GM13977 (cell line): Measurements from ENCODE around the gene ACSBG1.
"Not testable (repeated sequence)": the region's sequence is repeated elsewhere in the genome, so short reads cannot be mapped to it uniquely, and the experiment has no call there.

ENCODE experiments used
- DNase-seq: peaks from one replicate; pipeline ENCODE4 v3.0.0; 2012; ENCODE audit warnings: low spot score
- in situ Hi-C: fragments of 300-500 bp; cut with MboI; formaldehyde crosslinking; loops from one replicate; pipeline ENCODE4 v1.12.0; 2022; ENCODE audit warnings: low sequenced_read_pairs, low pct_unique_long_range_greater_than_20kb, mixed read lengths, inconsistent platforms; ENCODE audit not compliant: unreplicated experiment
- TF ChIP-seq, protein P1 (sequence below): IDR thresholded peaks from 2 replicates; pipeline ENCODE4 v1.5.1; 2012; ENCODE audit warnings: mild to moderate bottlenecking, control low read depth; ENCODE audit not compliant: insufficient read depth; ENCODE audit errors: extremely low read depth, missing control alignments

ACSBG1 gene

DNA sequence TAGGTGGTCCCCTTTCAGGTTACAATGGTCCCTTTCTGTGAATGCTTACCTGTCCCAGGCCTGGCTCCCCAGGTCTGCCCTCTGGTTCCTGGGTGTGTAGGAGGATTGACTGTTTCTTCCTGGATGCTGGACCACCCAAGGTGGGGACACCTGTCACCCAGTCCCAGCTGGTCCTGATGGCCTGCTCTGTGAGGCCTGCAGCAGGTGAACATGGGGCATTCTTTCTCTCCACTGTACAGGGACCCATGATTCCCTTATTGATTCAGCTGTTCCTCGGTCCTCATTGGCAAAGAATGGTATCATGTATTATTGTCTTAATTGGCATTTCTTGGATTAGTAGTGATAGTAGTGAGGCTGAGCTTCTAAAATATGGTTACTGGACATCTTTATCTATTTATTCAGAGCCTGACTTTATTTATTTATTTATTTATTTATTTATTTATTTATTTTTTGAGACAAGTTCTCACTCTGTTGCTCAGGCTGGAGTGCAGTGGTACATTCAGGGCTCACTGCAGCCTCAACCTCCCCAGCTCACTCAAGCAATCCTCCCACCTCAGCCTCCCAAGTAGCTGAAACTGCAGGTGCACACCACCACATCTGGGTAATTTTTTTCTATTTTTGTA is 21.2 kb upstream of the ACSBG1 start:
- DNase-seq = no peak
- in situ Hi-C loops = no loop called here
- TF ChIP-seq, protein P1, sequence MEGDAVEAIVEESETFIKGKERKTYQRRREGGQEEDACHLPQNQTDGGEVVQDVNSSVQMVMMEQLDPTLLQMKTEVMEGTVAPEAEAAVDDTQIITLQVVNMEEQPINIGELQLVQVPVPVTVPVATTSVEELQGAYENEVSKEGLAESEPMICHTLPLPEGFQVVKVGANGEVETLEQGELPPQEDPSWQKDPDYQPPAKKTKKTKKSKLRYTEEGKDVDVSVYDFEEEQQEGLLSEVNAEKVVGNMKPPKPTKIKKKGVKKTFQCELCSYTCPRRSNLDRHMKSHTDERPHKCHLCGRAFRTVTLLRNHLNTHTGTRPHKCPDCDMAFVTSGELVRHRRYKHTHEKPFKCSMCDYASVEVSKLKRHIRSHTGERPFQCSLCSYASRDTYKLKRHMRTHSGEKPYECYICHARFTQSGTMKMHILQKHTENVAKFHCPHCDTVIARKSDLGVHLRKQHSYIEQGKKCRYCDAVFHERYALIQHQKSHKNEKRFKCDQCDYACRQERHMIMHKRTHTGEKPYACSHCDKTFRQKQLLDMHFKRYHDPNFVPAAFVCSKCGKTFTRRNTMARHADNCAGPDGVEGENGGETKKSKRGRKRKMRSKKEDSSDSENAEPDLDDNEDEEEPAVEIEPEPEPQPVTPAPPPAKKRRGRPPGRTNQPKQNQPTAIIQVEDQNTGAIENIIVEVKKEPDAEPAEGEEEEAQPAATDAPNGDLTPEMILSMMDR = no peak

DNA sequence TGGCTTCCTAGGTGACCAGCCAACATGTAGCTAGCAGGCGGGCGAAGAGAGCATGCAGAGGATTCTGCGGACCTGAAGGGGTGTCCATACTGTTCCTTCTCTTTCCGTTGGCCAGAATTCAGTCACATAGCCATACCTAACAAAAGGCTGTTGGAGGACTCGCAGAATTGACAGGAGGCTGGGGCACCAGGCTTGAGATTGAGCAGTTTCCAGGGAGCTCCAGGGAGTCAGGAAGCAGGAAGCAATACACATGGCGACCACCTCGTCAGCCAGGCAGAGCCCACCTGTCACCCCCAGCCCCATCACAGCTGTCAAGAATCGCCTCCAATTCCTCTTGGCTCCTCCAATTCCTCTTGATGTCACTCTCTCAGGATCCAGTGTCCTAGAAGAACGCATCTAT is 16.8 kb upstream of the ACSBG1 start:
- TF ChIP-seq, protein P1 = no peak
- DNase-seq = no peak
- in situ Hi-C loops = no loop called here

DNA sequence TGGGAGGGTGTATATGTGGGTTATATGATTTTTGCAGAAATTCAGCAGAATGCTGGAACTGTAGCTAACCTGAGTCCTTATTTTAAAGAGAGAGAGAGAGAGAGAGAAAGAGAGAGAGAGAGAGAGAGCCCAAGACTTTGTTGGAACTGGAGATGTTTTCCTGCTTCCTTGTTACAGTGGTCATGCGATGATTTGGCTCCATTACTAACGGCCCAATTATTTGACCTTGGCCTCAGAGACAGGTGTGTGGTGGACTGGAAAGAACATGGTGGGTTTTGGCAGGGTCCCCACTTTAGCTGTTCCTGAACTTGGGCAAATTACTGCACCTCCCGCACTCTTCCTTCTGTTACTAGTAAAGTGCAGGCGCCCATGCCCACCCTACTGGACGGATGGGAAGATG is 14.8 kb upstream of the ACSBG1 start:
- DNase-seq = no peak
- in situ Hi-C loops = loop anchor here (25.0 kb wide), 1 partner anchor 287 kb away; no protein-coding TSS in a partner anchor
- TF ChIP-seq, protein P1 = no peak

- in situ Hi-C loops = loop anchor here (25.0 kb wide), 1 partner anchor 286 kb away; no protein-coding TSS in a partner anchor
- TF ChIP-seq, protein P1 = no peak
- no peak for DNase-seq
Measured at GRCh38 chr15:78247911-78248310, 13.5 kb upstream of the ACSBG1 start.

- in situ Hi-C loops = loop anchor here (25.0 kb wide), 1 partner anchor 284 kb away; no protein-coding TSS in a partner anchor
- DNase-seq = not testable (repeated sequence)
Measured at GRCh38 chr15:78245976-78246620, 11.7 kb upstream of the ACSBG1 start.

DNA sequence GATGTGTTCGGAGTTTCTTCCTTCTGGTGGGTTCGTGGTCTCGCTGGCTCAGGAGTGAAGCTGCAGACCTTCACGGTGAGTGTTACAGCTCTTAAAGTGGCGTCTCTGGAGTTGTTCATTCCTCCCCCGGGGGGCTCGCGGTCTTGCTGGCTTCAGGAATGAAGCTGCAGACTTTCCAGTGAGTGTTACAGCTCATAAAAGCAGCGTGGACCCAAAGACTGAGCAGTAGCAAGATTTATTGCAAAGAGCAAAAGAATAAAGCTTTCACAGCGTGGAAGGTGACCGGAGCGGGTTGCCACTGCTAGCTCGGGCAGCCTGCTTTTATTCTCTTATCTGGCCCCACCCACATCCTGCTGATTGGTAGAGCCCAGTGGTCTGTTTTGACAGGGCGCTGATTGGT is 11.0 kb upstream of the ACSBG1 start:
- in situ Hi-C loops = loop anchor here (25.0 kb wide), 1 partner anchor 283 kb away; no protein-coding TSS in a partner anchor
- not testable (repeated sequence) for DNase-seq

GRCh38 chr15:78244893-78245292 is 10.5 kb upstream of the ACSBG1 start:
- TF ChIP-seq, protein P1 = no peak
- no peak for DNase-seq
- in situ Hi-C loops = loop anchor here (5.0 to 25.0 kb wide), 2 partner anchors 133 to 283 kb away; no protein-coding TSS in a partner anchor
